ENCODE results near the gene PASD1.

Gene PASD1

DNA sequence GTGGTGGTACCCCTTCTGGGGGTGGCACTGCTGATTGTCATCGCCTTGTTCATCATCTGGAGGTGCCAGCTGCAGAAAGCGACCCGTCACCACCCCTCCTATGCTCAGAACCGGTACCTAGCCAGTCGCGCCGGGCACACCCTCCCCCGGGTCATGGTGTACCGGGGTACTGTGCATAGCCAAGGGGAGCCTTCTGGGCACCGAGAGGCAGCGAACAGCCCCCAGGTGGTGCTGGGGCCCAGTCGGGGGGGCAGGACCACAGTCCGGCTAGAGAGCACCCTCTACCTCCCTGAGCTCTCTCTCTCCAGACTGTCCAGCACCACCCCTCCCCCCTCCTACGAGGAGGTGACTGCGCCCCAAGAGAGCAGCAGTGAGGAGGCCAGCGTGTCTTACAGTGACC, 137.1 kb downstream of the PASD1 start:
- no peak for DNase-seq

DNA sequence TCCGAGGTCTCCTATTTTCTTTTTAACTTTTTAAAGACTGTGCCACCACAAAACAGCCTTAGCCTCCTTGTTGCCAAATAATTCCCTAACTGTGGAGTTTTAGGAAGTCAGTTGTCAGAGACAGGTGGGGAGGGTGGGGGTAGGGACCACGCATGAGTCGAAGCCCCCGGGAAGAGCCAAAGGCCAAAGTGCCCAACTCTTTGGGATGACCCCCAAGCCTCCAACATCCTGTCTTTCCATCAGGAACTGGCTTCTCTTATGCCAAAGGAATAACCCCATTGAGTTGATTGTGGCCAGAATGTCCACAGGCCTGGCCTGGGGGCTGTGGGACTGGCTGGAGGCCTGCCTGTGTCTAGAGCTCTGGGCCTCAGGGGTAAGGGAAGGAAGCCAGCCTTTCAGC, 137.6 kb downstream of the PASD1 start:
- no peak for DNase-seq

DNA sequence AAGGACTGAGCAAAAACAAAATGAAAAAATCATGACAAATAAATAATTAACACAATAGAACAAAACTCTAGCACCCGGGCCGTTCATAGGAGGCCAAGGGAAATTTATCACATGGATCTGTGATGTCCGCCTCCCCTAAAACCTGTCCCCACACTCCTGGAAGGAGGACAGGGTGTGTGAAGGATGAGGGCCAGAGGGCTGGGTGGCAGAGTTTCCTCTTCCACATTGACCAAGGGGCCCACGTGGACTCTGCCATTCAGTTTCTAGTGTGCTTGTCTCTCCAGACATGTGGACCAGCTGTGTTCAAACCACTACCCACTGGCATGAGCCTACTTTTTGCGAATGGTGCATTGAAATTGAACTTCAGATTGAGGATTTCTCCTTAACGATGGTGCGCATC, 138.1 kb downstream of the PASD1 start:
- no peak for DNase-seq

DNA sequence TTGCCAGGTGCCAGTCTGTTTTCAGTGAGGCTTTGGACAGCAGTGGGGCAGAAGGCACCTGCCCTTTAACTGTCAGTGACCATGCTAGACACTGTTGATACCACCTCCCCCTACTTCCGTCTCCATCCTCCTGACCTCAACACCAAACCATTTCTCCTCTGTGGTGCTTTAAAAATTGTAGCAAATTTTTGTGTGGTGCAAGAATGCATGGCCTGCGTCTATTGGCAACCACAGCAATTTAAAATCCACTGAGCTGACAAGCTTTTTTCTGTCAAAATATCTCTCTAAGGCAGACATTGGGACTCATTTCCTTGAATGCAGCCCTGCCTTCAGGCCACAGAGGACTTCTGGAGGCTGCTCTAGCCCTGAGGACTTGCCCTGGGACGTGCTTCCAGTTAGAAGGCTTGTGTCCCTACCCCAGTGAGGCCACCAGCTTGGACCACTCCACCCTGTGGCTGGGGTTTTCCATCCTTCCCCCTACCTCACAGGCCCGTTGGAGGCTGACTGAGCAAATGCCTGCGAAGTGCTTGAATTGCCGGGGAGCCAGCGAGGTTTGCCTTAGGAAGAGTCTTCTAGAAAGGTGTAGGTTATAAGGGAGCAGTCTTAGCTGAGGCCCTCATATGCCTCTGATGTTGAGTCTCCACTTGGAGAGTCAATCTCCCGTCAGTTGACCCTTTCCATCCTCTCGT, 138.7 kb downstream of the PASD1 start:
- DNase-seq = no peak

DNA sequence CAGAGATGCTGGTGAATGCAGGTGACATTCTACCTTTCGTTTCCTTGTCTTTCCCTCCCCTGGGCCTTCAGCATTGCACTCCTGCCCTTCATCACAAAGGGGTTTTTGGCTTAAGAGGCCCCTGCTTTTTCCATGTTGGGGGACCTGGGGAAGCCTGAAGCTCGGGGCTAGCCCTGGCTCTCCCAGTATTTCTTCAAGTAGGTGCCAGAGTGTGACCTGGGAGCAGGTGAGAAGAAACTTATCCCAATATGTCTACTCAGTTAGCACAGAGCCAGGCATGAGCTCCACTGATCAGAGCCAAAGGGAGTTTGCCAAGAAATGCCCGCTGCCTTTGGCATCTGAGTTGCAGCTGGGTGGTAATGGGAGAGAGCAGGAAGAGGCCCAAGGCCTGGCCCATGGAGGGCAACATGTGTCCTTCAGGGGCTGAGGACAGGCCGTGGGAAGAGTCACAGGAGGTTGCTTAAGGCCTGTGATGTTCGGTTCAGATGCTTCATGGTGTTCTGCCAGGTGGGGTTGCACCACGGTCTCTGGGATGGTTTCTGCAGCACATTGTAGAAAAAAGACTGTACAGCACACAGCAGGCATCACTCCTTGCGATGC, 139.4 kb downstream of the PASD1 start:
- DNase-seq = no peak

DNA sequence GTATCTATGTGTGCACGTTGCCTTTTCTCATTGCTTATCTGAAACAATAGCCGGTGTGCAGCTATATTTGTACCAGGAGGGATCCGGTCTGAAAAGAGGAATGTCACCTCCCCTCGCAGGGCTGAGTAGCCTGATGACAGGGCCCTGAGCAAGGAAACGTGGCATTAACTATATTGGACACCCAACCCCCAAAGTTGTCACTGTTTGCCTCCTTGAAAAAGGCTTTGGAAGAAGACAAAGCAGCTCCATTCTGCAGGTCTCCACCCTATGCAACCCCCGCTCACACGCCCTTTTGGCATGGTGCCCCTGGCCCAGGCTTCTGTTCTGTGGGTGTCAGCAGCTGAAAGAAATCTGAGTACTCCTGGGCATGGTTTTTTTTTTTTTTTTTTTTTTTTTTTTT, 140.0 kb downstream of the PASD1 start:
- DNase-seq = peak in 2 of 56 donors; percentile 1 to 7

DNA sequence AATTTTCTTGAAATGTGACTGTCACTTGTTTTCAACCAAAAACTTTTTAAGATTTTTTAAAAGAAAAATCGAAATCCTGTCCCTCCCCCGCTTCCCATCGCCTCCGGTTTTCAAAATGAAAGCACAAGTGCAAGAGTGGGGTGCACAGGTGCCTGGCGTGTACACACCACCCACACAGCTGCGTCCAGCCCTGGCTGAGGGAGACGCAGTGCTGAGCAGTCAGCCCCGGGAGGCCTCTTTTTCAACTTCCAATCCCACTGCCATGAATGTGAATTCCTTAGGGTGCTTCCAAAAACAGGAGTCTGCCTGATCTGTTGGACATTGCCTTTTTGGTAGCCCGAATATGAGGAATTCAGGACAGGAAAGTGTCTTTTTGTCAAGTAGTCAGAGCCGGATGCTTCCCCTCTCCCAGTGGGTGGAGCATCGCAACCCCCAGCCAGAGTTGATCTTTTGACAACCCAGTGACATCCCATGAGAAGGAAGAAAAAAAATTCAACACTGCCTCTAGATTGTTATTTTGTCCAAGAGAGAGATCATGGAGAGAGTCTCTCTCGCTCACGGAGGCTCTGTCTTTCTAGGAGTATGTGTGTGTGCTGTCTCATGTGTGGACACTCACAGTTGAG, 140.7 kb downstream of the PASD1 start:
- no peak for DNase-seq

DNA sequence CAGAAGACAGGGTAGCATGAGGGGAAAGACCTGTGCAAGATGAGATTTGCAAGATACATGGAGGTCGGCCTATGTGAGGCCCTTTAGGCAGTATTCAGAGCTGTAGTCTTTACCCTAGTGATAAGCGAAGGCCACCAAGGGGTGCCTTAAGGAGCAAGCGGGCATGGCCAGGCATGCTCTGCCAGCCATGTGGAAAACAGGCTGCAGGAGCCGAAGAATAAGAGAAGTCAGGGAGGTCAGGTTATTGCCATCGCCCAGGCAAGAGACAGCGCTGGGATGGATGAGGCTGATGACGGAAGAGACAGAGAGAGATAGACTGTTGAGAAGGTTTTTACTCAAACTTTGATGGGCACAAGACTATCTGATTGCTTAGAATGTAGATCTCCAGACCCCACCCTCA, 145.3 kb downstream of the PASD1 start:
- no peak for DNase-seq

DNA sequence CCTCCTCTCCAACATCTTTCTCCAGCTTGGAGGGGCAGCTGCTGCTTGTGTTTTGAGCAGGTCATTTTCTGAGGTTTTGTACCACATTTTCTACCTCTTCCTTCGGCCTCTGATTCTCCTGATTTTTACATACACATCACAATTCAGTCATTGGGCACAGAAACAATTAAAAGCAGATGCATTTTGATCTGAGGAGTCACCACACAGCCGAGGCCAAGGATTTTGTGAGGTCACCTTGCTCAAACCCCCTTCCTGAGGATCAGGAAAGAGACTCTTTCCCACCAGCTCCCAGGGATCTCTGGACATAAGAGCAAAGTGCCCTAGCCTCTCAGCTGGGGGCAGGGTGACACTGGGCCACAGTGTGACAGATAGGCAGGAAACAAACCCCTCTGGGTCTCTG, 147.0 kb downstream of the PASD1 start:
- no peak for DNase-seq

DNA sequence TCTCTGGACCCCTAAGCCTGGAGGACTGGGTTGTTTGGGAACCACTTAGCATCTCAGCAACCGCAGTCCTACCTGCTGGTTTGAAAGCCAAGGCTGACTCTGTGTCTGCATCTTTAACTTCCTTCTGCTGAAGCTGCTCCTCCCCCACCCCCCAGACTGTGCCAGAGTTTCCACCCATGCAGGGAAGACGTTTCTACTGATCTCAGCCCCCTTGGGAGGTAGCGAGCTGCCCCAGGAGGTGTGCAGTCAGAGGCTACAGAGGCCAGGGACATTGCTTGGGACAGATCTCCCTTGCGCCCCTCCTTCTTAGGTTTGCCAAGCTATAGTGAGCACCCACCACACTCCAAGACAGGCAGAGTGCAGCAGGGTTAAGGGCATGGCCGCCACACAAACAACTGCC, 147.7 kb downstream of the PASD1 start:
- DNase-seq = no peak

DNA sequence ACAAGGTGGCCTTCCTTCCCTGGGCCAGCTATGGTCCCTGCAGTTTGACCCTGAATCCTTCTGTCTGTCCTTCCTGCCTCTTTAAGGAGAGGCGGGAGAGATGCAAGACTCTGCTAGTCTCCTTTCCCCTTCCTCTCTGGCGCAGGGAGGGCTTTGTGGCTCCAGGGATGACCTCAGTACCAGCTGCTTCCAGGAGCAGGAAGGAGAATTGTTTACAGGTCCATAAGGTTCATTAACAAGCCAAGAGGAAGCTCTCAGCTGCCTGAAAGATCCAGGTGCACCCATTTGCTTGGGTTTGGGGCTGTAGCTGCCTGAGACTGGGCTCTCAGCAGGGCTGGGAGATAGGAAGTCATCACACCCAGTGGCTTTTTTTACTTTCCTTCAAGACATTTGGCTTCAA, 148.3 kb downstream of the PASD1 start:
- DNase-seq = no peak

DNA sequence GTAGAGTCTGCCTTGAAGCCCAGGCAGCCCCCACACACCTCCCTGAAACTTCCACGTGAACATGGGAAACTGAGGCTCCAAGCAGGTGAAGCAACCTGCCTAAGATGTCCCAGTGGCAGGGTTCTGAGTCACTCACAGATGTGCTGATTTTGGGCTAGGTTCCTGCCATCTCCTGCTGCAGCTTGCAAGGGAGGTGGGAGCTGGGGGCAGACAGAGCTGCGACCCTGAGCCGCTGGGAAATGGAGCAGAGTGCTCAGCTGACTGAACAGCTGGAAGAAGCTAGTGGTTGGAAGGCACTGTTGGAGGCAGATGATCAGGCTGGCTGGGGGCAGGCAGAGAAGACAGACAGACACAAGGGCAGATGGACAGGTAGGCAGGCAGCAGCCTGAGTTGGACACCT, 148.8 kb downstream of the PASD1 start:
- no peak for DNase-seq

DNA sequence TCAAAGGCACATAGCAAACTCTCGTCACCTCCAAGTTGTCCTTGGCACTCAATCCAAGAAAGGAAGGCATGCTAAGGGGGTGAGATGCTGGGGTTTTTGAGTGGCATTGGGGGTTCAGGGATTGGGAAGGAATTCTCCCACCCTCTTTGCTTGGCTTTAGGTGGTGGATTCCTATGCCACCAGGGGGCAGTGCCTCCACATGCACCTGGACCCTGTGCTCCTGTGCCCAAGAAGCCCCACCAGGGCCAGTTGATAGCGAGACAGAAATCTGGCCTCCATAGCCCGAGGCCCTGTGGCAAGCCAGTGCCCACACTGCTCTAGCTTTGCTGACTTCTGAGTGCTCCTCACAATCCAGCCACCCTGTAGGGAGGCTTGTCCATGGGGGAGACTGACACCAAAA, 150.4 kb downstream of the PASD1 start:
- DNase-seq = peak in 3 of 56 donors; percentile 2 to 7 (median 3)

DNA sequence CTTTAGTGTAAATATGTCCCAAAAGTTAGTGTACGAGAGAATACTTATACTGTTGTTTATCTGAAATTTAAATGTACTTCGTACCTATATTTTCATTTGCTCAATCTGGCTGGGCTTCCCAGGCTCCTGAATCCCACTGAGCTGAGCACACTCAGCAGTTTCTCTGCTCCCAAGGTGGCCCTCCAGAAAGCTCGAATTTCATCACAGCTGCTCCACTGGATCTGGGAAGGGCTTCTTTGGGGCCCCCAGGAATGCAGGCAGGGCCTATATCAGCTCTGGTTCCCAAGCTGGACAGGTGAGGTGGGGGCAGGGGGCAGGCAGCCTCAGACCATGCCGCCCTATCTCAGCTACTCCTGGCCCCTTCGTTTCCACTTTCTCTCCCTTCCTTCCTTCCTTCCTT, 150.9 kb downstream of the PASD1 start:
- DNase-seq = no peak

DNA sequence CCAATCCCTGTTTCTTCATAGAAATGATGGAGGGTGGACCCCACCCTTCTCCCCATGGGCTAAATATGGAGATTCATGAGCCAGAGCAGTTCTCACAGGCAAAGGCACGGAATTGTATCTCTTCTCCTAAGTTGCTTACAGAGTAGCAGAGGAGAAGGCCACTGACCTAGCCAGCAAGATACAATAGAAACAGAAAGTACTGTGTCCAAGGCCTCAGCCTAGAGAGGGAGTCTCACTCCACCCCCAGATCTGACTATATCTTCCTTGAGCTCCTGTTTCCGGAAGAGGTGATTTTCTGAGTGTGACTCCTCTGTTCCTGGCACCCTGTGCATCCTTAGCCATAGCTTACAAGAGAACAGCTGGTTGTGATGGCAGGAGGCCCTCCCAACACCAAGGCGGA, 152.3 kb downstream of the PASD1 start, which contains the start of gene FATE1:
TSS of gene FATE1 (plus strand) at position 284 of the 400 bp plus-strand sequence. CDS start at position 369, 85 bp downstream.
- DNase-seq = no peak

DNA sequence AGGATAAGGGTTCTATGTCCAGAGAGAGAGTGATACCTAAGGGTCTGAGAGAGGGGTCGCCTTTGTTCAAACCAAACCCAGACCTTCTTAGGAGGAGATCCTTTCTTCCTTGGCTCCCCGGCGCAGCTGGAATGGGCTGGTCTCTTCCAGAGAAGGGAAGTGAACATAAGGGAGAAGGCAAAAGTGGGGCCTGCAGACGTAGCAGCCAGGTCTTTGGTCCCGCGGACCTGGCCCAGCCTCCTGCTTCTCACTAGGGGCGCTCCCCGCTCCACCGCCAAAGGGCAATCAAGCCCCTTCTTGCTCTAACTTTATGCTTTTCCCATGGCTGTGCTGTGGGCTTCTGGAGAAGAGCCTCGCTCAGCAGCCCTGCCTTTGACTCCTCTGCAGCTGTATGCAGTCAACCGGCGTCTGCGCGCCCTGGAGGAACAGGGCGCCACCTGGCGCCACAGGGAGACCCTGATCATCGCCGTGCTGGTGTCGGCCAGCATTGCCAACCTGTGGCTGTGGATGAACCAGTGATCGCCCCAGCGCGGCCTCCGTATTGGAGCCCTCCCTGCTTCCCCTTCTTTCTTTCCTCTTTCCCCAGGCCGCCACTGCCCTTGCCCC, 158.9 kb downstream of the PASD1 start:
- DNase-seq = peak in 1 of 56 donors; percentile 14

DNA sequence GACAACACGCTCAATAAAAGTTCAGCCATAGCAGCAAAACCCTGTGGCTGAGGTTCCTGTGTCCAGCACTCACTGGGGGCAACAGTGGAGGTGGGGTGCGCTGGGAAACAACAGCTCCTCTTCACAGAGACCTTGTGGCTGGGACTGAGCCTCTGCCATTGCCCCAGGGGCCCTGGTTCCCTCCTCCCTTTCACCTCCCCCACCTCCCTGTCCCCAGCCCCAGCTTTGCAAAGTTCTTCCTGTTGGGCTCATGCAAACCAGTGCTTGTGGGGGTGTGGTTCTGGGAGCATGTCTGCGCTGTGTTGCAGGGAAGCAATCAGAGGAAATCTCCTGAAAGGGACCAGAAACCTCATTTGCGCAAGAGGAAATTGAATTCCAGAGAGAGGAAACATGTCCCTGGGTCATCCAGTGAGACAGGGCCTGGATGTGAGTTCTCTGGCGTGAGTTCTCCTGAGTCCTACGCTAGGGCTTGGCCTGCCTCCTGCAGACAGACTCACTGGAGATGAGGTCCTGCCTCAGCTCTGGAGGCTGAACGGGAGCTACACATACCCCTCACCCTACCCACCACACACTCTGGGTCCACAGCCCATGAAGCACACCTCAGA, 159.8 kb downstream of the PASD1 start:
- no peak for DNase-seq

DNA sequence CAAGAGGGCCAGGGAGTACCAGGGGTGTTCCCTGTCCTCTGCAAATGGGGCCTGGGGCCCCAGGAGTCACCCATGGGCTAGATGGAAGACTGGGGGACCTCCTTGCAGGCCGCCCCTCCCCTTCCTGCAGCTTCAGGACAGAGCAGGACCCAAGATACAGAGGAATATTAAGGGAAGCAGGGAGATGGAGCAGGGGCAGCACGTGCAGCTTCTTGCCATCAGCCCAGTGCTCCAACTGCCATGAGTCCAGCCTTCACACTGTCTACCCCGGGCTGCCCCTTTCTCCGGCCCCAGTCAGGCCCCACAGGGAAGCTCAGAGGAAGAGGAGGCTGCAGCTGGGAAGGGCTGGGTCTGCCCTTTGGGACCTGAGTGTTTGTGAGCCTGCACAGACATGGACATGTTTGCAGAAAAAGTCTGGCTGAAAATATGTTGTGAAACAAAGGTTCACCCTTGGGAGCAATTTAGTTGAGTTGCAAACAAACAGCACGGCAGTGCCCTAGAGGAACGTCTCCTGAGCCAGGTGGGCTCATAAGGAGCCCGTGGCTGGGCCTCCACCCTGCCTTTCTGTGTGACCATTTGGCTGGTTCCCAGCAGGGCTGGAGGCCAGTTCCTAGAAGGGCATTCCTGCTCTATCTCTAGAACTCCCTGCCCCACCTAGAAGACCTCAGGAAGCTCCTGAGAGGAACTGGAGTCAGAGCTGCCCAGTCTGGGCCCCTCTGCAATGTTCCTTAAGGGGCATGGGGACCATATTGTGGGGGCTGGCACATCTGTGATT, 161.3 kb downstream of the PASD1 start:
- no peak for DNase-seq

DNA sequence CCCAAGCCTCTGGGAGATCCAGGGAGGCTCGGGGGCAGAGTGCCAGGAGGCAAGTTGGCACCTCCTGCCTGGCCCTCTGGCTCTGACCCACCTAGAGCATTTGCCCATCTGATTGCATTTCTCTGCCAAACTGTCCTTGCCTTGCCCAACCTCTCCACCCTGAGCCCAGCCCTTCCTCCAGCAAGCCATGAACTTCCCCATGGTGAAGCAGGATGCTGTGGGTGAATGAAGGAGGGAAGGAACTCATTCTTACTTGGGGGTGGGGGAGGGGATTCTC, 161.8 kb downstream of the PASD1 start:
- DNase-seq = no peak
